ENCODE results near the gene CAMK1D.

CAMK1D gene

GRCh38 chr10:12390733-12391132 lies 41.4 kb downstream of the CAMK1D start (continued):
- TF ChIP-seq POU6F1 (CRISPR knock-in tag; IDR thresholded peaks at IDR 0.05; ENCODE audit: borderline replicate concordance, low read depth), result no peak
- no peak for TF ChIP-seq GLIS3 (CRISPR knock-in tag; IDR thresholded peaks at IDR 0.05)
- TF ChIP-seq CSDC2 (CRISPR knock-in tag; IDR thresholded peaks at IDR 0.05), result no peak

- no peak for TF ChIP-seq OSR1 (CRISPR knock-in tag; IDR thresholded peaks at IDR 0.05)
- TF ChIP-seq GLIS3 (CRISPR knock-in tag; IDR thresholded peaks at IDR 0.05), result no peak
- TF ChIP-seq ZNF8 (CRISPR knock-in tag; IDR thresholded peaks at IDR 0.05), result no peak
- TF ChIP-seq, protein P1, sequence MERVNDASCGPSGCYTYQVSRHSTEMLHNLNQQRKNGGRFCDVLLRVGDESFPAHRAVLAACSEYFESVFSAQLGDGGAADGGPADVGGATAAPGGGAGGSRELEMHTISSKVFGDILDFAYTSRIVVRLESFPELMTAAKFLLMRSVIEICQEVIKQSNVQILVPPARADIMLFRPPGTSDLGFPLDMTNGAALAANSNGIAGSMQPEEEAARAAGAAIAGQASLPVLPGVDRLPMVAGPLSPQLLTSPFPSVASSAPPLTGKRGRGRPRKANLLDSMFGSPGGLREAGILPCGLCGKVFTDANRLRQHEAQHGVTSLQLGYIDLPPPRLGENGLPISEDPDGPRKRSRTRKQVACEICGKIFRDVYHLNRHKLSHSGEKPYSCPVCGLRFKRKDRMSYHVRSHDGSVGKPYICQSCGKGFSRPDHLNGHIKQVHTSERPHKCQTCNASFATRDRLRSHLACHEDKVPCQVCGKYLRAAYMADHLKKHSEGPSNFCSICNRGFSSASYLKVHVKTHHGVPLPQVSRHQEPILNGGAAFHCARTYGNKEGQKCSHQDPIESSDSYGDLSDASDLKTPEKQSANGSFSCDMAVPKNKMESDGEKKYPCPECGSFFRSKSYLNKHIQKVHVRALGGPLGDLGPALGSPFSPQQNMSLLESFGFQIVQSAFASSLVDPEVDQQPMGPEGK (CRISPR knock-in tag; IDR thresholded peaks at IDR 0.05; ENCODE audit: borderline replicate concordance), result no peak
- TF ChIP-seq RARB (CRISPR knock-in tag; IDR thresholded peaks at IDR 0.05), result no peak
- TF ChIP-seq, protein P2, sequence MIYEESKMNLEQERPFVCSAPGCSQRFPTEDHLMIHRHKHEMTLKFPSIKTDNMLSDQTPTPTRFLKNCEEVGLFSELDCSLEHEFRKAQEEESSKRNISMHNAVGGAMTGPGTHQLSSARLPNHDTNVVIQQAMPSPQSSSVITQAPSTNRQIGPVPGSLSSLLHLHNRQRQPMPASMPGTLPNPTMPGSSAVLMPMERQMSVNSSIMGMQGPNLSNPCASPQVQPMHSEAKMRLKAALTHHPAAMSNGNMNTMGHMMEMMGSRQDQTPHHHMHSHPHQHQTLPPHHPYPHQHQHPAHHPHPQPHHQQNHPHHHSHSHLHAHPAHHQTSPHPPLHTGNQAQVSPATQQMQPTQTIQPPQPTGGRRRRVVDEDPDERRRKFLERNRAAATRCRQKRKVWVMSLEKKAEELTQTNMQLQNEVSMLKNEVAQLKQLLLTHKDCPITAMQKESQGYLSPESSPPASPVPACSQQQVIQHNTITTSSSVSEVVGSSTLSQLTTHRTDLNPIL (CRISPR knock-in tag; IDR thresholded peaks at IDR 0.05; ENCODE audit: low read depth), result no peak
- no peak for TF ChIP-seq BACH2 (CRISPR knock-in tag; IDR thresholded peaks at IDR 0.05; ENCODE audit: borderline replicate concordance)
- no peak for TF ChIP-seq ZFP30 (CRISPR knock-in tag; IDR thresholded peaks at IDR 0.05)
- no peak for TF ChIP-seq POU6F1 (CRISPR knock-in tag; IDR thresholded peaks at IDR 0.05; ENCODE audit: borderline replicate concordance, low read depth)
- no peak for TF ChIP-seq SNAI2 (CRISPR knock-in tag; IDR thresholded peaks at IDR 0.05)
- TF ChIP-seq, protein P3, sequence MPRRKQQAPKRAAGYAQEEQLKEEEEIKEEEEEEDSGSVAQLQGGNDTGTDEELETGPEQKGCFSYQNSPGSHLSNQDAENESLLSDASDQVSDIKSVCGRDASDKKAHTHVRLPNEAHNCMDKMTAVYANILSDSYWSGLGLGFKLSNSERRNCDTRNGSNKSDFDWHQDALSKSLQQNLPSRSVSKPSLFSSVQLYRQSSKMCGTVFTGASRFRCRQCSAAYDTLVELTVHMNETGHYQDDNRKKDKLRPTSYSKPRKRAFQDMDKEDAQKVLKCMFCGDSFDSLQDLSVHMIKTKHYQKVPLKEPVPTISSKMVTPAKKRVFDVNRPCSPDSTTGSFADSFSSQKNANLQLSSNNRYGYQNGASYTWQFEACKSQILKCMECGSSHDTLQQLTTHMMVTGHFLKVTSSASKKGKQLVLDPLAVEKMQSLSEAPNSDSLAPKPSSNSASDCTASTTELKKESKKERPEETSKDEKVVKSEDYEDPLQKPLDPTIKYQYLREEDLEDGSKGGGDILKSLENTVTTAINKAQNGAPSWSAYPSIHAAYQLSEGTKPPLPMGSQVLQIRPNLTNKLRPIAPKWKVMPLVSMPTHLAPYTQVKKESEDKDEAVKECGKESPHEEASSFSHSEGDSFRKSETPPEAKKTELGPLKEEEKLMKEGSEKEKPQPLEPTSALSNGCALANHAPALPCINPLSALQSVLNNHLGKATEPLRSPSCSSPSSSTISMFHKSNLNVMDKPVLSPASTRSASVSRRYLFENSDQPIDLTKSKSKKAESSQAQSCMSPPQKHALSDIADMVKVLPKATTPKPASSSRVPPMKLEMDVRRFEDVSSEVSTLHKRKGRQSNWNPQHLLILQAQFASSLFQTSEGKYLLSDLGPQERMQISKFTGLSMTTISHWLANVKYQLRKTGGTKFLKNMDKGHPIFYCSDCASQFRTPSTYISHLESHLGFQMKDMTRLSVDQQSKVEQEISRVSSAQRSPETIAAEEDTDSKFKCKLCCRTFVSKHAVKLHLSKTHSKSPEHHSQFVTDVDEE (CRISPR knock-in tag; IDR thresholded peaks at IDR 0.05), result no peak
- no peak for TF ChIP-seq ESRRG (CRISPR knock-in tag; IDR thresholded peaks at IDR 0.05)
- TF ChIP-seq CSDC2 (CRISPR knock-in tag; IDR thresholded peaks at IDR 0.05), result no peak
- TF ChIP-seq ISL1 (CRISPR knock-in tag; IDR thresholded peaks at IDR 0.05), result no peak
- no peak for TF ChIP-seq ZFP3 (CRISPR knock-in tag; IDR thresholded peaks at IDR 0.05)
- no peak for TF ChIP-seq ZC3H10 (CRISPR knock-in tag; IDR thresholded peaks at IDR 0.05)
- TF ChIP-seq TOX (CRISPR knock-in tag; IDR thresholded peaks at IDR 0.05; ENCODE audit: borderline replicate concordance), result no peak
- TF ChIP-seq CSRNP3 (CRISPR knock-in tag; IDR thresholded peaks at IDR 0.05), result no peak
- TF ChIP-seq ARNTL (CRISPR knock-in tag; IDR thresholded peaks at IDR 0.05; ENCODE audit: borderline replicate concordance, low read depth), result no peak
These were observed 41.9 kb downstream of the CAMK1D start for GRCh38 chr10:12391206-12391605.

DNA sequence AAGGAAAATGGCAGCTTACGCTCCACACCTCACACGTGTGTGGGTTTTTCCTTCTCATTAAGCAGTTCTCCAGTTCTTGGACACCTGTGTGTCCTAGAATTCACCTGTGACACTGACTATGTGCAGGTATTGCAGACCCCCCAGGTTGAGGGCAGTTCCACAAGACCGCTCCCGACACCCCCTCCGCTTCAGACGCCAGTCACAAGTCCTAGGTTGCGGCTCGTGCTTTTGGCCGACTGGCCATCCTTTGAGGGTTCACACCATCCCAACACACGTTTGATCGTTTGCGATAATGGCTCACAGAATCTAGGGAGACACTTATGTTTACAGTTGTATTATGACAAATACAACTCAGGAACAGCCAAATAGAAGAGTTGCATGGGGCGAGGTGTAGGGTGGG lies 44.5 kb downstream of the CAMK1D start:
- ATAC-seq, result no peak
- TF ChIP-seq ZFP3 (CRISPR knock-in tag; IDR thresholded peaks at IDR 0.05), result no peak
- no peak for TF ChIP-seq ZFP30 (CRISPR knock-in tag; IDR thresholded peaks at IDR 0.05)
- TF ChIP-seq ZNF70 (CRISPR knock-in tag; IDR thresholded peaks at IDR 0.05), result no peak
- no peak for TF ChIP-seq ZNF8 (CRISPR knock-in tag; IDR thresholded peaks at IDR 0.05)

More at GRCh38 chr10:12391206-12391605, 41.9 kb downstream of the CAMK1D start:
- ATAC-seq, result no peak; the same call in 2 of the 3 replicates

Data from SK-N-SH treated with all-trans-retinoic acid at 6 μM for 48 hours (cell line).